ENCODE data around the gene ZFYVE27. TPM values are rescaled to one million over a fixed set of nuclear protein-coding genes. Genes with fewer than 3 reads are reported as not detected.

Gene ZFYVE27
- total RNA-seq, 1 donor from 2014 or later: 32.3 TPM

DNA sequence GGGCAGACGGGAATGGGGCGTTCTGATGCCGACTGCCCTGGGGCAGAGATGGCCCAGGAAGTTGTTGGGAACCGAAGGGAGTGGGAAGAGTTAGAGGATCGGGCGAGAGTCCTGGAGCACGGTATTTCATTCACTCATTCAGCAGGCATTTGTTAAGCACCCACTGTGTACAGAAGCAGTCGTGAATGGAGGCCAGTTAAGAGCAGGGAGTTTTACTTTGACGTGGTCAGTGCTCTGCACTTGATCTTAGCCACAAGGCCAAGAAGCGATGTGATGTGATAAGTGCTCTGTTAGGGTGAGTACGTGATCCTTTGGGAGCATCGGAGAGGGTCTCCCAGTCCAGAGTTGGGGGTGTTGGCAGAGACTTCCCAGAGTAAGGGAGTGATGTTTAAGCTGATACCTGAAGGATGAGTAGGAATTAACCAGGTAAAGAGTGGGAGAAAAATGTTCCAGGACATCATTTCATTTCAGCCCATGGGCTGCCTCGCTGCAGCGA is 890 bp downstream of the ZFYVE27 start:
- Histone ChIP-seq H3K27me3 (ENCODE audit: control insufficient read depth, insufficient read depth, low read length) (no peaks in the 10 kb centered on the region), H3K4me3 (ENCODE audit: low read depth, low read length) (peak overlapping the region; percentile 98), H3K36me3 (ENCODE audit: control insufficient read depth, insufficient read depth, low read length) (no peaks in the 10 kb centered on the region)
- no peak for TF ChIP-seq CTCF (IDR thresholded peaks at IDR 0.05; ENCODE audit: insufficient read depth, low read length, poor library complexity, severe bottlenecking)
- DNase-seq (ENCODE audit: low read depth): no peak

DNA sequence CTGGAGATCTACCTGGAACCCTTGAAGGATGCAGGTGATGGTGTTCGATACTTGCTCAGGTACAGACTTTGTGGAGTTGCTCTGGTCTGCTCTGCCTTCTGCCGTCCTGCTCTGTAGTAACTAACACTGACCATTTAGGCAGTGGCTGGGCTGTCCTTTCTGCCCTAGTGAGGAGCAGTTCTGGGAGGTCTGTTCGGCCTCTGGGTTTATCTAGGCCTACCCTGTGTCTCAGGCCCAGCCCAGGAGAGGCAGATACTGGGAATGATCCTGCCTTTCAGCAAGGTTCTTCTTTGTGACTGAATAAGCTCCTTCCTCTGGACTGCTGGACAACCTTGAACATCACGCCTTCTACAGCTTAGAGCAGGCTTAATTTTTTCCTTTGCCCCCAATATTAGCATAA is 1.7 kb downstream of the ZFYVE27 start:
- Histone ChIP-seq H3K4me3 (ENCODE audit: low read depth, low read length) (no peak overlapping the region), H3K27me3 (ENCODE audit: control insufficient read depth, insufficient read depth, low read length) (no peaks in the 10 kb centered on the region), H3K36me3 (ENCODE audit: control insufficient read depth, insufficient read depth, low read length) (no peaks in the 10 kb centered on the region)
- no peak for TF ChIP-seq CTCF (IDR thresholded peaks at IDR 0.05; ENCODE audit: insufficient read depth, low read length, poor library complexity, severe bottlenecking)
- no peak for DNase-seq (ENCODE audit: low read depth)

- no peak for TF ChIP-seq CTCF (IDR thresholded peaks at IDR 0.05; ENCODE audit: insufficient read depth, low read length, poor library complexity, severe bottlenecking)
- no peaks in the 10 kb centered on the region for H3K36me3 ChIP-seq (ENCODE audit: control insufficient read depth, insufficient read depth, low read length)
- DNase-seq (ENCODE audit: low read depth): no peak
- H3K4me3 ChIP-seq (ENCODE audit: low read depth, low read length): no peak overlapping the region
- no peaks in the 10 kb centered on the region for H3K27me3 ChIP-seq (ENCODE audit: control insufficient read depth, insufficient read depth, low read length)
Observed at GRCh38 chr10:97740613-97741012, 3.7 kb downstream of the ZFYVE27 start.

DNA sequence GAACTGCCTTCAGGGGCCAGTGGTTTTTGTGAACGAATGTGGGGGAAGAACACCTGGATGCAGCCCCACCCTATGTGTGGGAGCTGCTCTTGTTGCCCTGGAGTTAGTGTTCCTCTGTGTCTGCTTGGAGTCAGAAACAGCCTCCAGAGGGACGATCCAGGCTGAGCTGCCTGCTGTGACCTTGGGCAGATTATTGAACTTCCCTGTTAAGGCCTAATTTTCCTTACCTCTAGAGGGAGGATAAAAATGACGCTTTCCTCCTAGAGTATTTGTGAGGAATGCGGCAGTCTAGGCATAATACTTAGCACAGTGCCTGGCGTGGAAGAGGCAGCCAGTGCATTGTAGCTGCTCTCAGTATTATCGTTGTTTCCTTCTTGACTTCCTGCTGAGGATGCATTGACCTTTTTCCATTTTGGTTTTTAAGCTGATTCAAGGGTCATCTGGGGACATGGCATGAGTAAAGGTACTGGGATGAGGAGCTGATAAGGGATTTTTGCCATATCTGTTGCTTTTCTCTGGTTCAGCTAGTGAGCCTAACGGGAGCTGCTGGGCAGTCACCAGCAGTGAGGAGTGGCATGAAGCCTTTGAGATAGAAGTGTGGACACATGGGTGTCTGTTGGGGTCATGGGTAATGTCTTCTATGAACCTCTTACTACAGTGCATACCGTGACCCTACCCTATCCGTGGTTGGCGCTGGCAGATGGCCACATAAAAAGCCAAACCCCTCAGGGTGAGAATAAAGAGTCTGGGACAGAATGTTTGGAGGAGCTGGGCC is 6.4 kb downstream of the ZFYVE27 start:
- no peak for TF ChIP-seq CTCF (IDR thresholded peaks at IDR 0.05; ENCODE audit: insufficient read depth, low read length, poor library complexity, severe bottlenecking)
- Histone ChIP-seq H3K4me3 (ENCODE audit: low read depth, low read length) (no peak overlapping the region), H3K36me3 (ENCODE audit: control insufficient read depth, insufficient read depth, low read length) (no peaks in the 10 kb centered on the region), H3K27me3 (ENCODE audit: control insufficient read depth, insufficient read depth, low read length) (no peaks in the 10 kb centered on the region)
- DNase-seq (ENCODE audit: low read depth): no peak

DNA sequence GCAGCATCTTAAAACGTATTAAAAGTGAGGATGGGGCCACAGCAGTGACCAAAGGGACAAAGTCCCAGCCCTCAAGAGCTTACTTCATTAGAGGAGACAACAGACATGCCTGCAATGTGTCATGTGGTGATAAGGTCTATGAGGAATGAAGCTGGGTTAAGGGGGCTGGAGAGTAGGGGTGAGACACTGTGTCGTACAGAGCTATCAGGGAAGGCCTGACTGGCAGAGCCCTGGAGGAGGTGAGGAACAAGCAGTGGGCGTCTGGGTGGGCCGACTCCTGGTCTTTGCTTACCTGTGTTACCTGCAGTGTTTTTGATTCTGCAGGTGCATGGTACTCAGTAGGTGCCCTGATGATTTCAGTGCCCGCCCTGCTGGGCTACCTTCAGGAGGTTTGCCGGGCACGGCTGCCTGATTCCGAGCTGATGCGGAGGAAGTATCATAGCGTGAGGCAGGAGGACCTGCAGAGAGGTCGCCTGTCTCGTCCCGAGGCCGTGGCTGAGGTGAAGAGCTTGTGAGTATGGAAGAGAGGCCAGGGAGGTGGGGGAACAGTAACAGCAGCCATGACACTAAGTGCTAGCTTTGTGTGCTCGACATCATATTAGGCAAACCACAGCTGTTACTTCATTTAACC is 7.6 kb downstream of the ZFYVE27 start:
- H3K4me3 ChIP-seq (ENCODE audit: low read depth, low read length): no peak overlapping the region
- peaks cover 1% of the 10 kb centered on the region for H3K36me3 ChIP-seq (ENCODE audit: control insufficient read depth, insufficient read depth, low read length)
- no peak for DNase-seq (ENCODE audit: low read depth)
- TF ChIP-seq CTCF (IDR thresholded peaks at IDR 0.05; ENCODE audit: insufficient read depth, low read length, poor library complexity, severe bottlenecking): no peak
- no peaks in the 10 kb centered on the region for H3K27me3 ChIP-seq (ENCODE audit: control insufficient read depth, insufficient read depth, low read length)

Data from kidney epithelial cell (primary cell).